NCI-H146 treated with DMSO at 0.1 percent for 48 hours (cell line): ENCODE data around the gene RUBCN.
"Not testable (repeated sequence)": the region's sequence is repeated elsewhere in the genome, so short reads cannot be mapped to it uniquely, and the experiment has no call there.

Experiments used
- DNase-seq: peaks from one replicate; lab custom pipeline; 2025; ENCODE audit not compliant: unreplicated experiment; lab: John Stamatoyannopoulos, UW

Gene RUBCN

DNA sequence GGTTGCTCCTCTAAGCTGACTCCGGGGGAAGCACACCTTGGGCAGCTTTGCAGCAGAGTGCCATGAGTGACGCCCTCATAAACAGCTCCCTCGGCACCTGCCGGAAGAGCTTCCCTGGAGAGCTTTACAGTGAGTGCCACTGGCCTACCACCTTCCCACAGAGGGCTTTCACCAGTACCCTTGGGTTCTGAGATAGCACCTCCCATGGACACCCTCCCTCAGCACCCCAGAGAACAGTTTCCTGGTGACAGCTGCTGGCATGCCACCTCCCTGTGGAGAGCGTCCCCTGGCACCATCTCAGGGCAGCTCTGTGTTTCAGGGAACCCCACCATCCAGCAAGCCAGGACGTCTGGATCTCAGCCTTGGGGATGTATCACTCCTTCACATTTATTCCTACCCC lies 49.1 kb downstream of the RUBCN start:
- DNase-seq: no peak

- DNase-seq: no peak
Observed at GRCh38 chr3:197686899-197687298, 49.8 kb downstream of the RUBCN start.

DNA sequence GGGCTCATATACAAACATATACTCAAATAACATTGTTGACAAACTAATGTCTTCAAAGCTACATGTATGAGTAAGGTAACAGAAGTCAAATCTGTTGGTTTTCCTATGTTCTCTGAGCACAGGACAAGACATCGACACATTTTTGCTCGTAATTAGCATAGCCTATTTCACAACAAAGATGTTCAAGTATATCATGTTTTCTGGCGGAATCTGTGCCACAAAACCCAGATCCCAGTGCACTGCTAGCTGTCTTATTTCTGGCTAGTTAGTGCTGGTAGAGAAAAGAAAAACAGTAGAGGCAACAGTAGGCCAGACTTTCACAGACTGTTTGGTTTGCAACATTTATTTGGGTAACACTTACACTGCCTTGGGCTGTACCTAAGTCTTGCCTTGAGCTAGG lies 51.2 kb downstream of the RUBCN start:
- DNase-seq: no peak

DNA sequence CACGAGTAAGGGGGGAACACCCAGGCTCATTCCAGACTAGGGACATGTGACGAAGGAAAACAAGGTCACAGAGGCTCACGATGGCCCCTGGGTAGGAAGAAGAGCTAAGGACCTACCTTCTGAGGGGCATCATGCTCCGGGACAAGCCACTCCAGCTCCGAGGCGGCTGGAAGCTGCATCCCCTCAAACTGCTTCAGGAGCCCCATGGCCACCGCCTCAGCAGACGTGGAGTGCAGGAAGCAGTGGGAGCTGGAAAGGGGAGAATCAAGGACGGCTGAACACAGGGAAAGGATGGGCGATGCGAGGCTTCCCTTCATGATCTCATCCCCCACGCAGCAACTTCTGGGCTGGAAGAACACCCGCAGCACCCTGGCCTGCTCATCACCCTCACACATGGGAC lies 53.5 kb downstream of the RUBCN start:
- DNase-seq: no peak

- DNase-seq: no peak
Observed at GRCh38 chr3:197682713-197683112, 54.0 kb downstream of the RUBCN start.

GRCh38 chr3:197680955-197681521 lies 55.7 kb downstream of the RUBCN start:
- no peak for DNase-seq

GRCh38 chr3:197675951-197676350 lies 60.8 kb downstream of the RUBCN start:
- DNase-seq: no peak

DNA sequence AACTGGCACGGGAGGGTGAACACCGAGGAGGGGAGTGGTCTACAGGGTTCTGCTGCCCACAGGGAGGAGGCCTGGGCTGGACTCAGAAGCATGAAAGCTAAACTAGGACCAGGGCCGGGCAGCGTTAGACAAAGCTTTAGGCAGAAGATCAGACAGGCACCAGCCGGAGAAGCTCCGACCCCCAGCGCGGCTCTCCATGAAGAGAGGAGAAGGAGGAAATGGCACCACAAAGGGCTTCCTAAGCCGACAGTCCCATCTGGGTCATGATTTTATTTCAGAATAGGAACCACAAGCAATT lies 61.2 kb downstream of the RUBCN start:
- no peak for DNase-seq

DNA sequence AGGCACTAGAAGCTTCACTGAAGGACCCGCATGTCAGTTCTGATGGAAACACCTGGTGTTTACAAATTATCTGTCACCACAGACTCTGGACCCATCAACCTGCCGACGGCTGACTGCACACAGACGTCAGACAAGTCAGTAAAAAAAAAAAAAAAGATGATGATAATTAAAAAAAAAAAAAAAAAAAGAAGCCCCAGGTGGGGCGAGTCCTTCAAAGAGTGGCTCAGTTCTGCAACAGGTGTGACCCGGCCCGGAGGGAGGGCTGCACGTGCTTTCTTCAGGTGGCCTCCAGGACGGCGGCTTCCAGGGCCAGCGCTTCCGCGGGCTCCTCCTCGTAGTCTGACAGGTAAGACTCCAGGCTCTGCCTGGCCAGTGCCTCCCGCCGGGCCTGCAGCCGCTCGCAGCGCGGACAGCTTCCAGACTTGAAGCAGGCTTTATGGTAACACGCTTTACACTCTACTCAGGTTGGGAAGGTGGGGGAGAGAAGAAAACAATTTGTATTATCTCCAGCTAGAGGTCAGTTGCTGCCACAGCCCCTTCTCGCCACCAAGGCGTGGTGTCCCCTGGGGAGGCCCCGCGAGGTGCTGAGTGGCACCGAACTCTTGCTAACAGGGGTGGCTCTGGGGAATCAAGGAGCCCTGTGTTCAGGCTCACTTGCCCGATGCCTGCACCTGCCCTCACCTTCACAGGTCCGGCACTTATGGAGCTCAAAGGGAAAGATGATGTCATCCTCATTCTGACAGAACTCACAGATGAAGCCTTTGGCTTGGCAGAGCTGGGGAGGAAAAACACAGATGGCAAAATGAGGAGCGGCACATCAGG lies 61.8 kb downstream of the RUBCN start:
- no peak for DNase-seq

GRCh38 chr3:197673170-197673569 lies 63.5 kb downstream of the RUBCN start:
- DNase-seq: no peak

DNA sequence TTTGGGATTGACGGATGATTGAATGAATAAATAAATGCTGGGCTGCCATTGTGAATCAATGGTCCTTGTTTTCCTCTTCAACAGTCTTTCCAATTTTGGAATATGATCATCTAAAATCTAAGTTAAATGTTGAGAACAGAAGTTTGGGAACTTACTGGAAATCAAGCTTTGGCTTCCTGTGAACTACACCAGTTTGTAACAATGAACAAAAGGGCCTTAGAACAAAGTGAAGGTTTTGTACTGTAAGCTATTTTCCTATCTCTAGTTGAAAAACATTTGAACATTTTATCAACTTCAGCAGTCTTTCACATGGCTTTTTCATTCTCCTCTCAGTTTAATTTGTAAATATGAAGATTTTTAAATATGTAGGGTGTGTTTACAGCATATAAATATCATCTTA lies 66.3 kb downstream of the RUBCN start:
- no peak for DNase-seq

DNA sequence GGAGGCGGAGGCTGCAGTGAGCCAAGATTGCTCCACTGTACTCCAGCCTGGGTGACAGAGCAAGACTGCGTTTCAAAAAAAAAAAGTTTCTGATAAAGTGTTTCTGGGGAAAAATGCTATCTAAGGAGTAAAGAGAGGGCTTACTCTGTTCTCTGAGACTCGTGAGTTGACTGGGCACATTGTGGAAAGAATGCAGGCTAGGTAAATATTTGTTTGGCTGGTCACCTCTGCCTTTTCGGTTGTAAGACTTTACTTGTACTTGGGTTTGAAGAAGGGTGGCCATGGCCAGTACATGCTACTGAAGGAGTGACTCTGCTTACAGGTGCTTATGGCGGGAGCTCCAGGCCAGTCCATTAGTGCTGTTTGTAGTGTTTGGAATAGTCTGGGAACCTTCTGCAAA lies 68.7 kb downstream of the RUBCN start:
- no peak for DNase-seq

- not testable (repeated sequence) for DNase-seq
Observed at GRCh38 chr3:197667293-197667692, 69.4 kb downstream of the RUBCN start.

DNA sequence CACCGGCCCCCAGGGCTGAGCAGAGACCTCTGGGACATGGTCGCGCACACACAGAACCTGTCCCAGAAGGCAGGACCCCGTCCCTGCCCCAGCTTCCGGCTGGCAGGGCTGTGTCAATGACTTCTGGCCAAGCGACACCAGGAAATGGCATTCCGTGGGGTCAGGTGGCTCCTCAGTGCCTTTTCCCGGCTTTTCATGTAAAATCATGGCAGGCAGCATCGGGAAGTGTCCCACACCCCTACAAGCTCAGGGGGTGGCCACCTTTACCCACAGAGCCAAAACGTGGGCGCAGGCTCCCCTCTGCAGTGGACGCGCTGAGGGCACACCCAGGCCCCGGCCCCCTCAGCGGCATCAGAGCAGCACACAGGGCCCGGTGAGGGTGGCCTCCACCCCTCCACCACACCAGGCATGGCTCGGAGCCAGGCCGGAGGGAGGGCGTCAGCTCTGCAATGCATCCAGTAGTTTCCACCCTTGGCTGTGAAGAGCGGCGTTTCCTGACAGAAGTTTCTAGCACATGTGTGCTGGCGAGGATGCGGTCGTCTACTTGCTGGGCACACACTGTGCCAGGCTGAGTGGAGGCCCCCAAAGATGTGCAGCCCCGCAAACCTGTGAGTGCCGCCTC lies 70.4 kb downstream of the RUBCN start:
- DNase-seq: not testable (repeated sequence)

- DNase-seq: not testable (repeated sequence)
Observed at GRCh38 chr3:197665549-197665948, 71.2 kb downstream of the RUBCN start.

GRCh38 chr3:197665142-197665491 lies 71.6 kb downstream of the RUBCN start:
- DNase-seq: not testable (repeated sequence)

GRCh38 chr3:197664414-197665141 lies 72.1 kb downstream of the RUBCN start:
- not testable (repeated sequence) for DNase-seq

DNA sequence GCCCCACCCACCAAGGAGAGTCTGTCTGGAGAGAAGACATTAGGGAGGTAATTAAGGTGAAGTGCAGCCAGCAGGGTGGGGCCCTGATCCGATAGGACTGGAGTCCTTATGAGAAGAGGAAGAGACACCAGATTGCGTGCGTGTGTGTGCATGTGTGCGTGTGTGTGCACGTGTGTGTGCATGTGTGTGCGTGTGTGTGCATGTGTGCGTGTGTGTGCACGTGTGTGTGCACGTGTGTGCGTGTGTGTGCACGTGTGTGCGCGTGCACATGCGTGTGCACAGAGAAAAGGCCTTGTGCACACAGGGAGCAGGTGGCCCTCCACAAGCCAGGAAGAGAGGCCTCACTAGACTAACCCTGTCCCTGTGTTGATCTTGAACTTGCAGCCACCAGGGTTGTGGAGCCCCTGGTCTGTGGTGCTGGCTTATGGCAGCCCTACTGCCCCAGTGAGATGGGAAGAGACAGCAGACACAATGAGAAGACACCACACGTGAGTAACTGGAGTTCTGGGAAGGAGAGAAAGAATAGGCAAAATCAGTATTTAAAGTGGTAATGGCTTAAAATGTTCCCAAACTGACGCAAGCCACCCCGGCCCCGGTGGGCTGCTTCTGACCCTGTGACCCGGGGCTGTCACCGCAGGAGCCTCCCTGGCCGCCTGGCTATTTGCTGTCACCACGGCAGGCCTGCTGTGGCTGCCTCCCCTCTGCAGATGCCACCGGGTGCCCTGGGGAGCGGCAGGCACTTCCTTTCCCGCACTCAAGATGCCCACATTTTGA lies 73.2 kb downstream of the RUBCN start:
- DNase-seq: not testable (repeated sequence)

DNA sequence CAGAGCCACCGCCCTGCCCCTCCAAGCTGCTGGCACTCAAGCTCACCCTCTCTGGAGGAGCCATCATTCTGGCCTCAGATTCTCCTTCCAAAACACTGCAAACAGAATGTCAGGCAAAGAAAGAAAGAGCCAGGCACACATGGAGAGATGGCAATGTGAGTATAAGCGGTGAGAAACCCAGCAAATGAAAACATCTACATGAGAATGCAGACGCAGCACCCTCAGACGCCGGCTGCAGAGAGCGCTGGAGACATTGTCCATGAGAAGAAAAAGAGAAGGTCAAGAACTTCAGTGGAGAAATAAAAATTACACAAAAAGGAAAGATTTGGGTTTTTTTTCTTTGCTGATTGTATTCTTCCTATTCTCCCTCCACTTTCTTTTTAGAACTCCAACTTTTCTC lies 74.4 kb downstream of the RUBCN start:
- not testable (repeated sequence) for DNase-seq

- not testable (repeated sequence) for DNase-seq
Observed at GRCh38 chr3:197661874-197662273, 74.8 kb downstream of the RUBCN start.

- not testable (repeated sequence) for DNase-seq
Observed at GRCh38 chr3:197661234-197661834, 75.4 kb downstream of the RUBCN start.
